MM.1S (cell line): ENCODE results near the gene NCOA1.

Source experiments
- DNase-seq: peaks from one replicate; pipeline ENCODE4 v3.0.0-alpha.2; 2015
- H2AFZ ChIP-seq: fragments of 300-600 bp; sonication (generic); 2 replicates; pipeline ENCODE4 v1.6.0; 2016; ENCODE audit warnings: antibody characterized with exemption, low read length
- H3F3A ChIP-seq: fragments of 300-600 bp; sonication (generic); 2 replicates; pipeline ENCODE4 v1.6.1; 2016; ENCODE audit warnings: mild to moderate bottlenecking, antibody characterized with exemption, low read length, moderate library complexity, mixed read lengths; ENCODE audit not compliant: insufficient read depth
- H3K27ac ChIP-seq: fragments of 300-600 bp; sonication (generic); 2 replicates; pipeline ENCODE4 v1.5.1; 2016; ENCODE audit warnings: mild to moderate bottlenecking, low read length
- H3K27me3 ChIP-seq: fragments of 300-600 bp; sonication (generic); replicated peaks from 2 replicates; pipeline ENCODE4 v1.6.0; 2016; ENCODE audit warnings: low read length; ENCODE audit not compliant: insufficient read depth
- H3K36me3 ChIP-seq: fragments of 300-600 bp; sonication (generic); replicated peaks from 2 replicates; pipeline ENCODE4 v1.6.1; 2016; ENCODE audit warnings: mild to moderate bottlenecking, low read length, mixed read lengths; ENCODE audit not compliant: insufficient read depth
- H3K4me1 ChIP-seq: fragments of 300-600 bp; sonication (generic); 2 replicates; pipeline ENCODE4 v1.6.1; 2016; ENCODE audit warnings: low read length, mixed read lengths
- H3K4me2 ChIP-seq: fragments of 300-600 bp; sonication (generic); 2 replicates; pipeline ENCODE4 v1.6.0; 2016; ENCODE audit warnings: low read depth, low read length
- H3K4me3 ChIP-seq: fragments of 300-600 bp; sonication (generic); 2 replicates; pipeline ENCODE4 v1.5.1; 2016; ENCODE audit warnings: low read length, mixed read lengths
- H3K79me2 ChIP-seq: fragments of 300-600 bp; sonication (generic); 2 replicates; pipeline ENCODE4 v1.6.1; 2016; ENCODE audit warnings: mixed run types, low read length, mixed read lengths
- H3K9ac ChIP-seq: fragments of 300-600 bp; sonication (generic); 2 replicates; pipeline ENCODE4 v1.6.1; 2016; ENCODE audit warnings: low read length, mixed read lengths
- H3K9me2 ChIP-seq: fragments of 300-600 bp; sonication (generic); replicated peaks from 2 replicates; pipeline ENCODE4 v1.6.1; 2016; ENCODE audit warnings: mild to moderate bottlenecking, low read length, mixed read lengths; ENCODE audit not compliant: insufficient read depth
- H3K9me3 ChIP-seq: fragments of 300-600 bp; sonication (generic); replicated peaks from 2 replicates; pipeline ENCODE4 v1.6.1; 2016; ENCODE audit warnings: mild to moderate bottlenecking, low read length, mixed read lengths; ENCODE audit not compliant: insufficient read depth
- H4K20me1 ChIP-seq: fragments of 300-600 bp; sonication (generic); 2 replicates; pipeline ENCODE4 v1.6.1; 2016; ENCODE audit warnings: mild to moderate bottlenecking, low read length, moderate library complexity, mixed read lengths; ENCODE audit not compliant: insufficient read depth
- EZH2 ChIP-seq: fragments of 300-600 bp; sonication (generic); optimal IDR thresholded peaks from 2 replicates; pipeline ENCODE3; 2017; ENCODE audit warnings: low read depth, mild to moderate bottlenecking, antibody characterized with exemption, low read length, mixed read lengths
- EZH2phosphoT487 ChIP-seq: fragments of 300-600 bp; sonication (generic); IDR thresholded peaks from 2 replicates; pipeline ENCODE4 v1.6.1; 2018; ENCODE audit warnings: antibody characterized with exemption, low read length
- TF ChIP-seq, protein P1 (sequence below): fragments of 300-600 bp; sonication (generic); IDR thresholded peaks from 2 replicates; pipeline ENCODE4 v1.5.1; 2016; ENCODE audit warnings: antibody characterized with exemption, low read length, mixed read lengths

NCOA1 gene

DNA sequence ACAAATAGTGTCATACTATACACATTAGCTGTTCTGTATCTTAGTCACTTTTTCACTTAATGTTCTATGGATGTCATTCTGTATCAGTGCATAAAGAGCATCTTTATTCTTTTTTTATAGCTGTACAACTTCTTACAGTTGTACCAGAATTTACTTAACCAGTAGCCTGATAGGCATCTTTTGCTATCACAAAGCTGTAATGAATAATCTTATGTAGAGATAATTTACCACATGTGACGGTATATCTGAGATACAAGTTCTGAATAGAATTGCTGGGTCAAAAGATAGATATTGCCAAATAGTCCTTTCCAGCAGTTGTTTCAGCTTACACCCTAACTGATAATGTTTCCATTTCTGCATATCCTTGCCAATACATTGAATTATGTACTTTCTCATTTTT is 232.1 kb downstream of the NCOA1 start:
- Histone ChIP-seq H3K9me2 (no peaks in the 10 kb centered on the region), H3K4me1 (0 out of 2 replicates have a peak, but pooled peaks cover 4% of the 10 kb centered on the region), H3K4me3 (no peak overlapping the region), H4K20me1 (no peaks in the 10 kb centered on the region), H3K79me2 (no peaks in the 10 kb centered on the region), H3K27ac (no peak overlapping the region), H2AFZ (no peak overlapping the region), H3K36me3 (no peaks in the 10 kb centered on the region), H3K9me3 (no peaks in the 10 kb centered on the region), H3K4me2 (no peak overlapping the region), H3F3A (no peaks in the 10 kb centered on the region), H3K27me3 (no peaks in the 10 kb centered on the region), H3K9ac (no peak overlapping the region)
- TF ChIP-seq EZH2phosphoT487 (no peak), EZH2 (no peak)
- TF ChIP-seq, protein P1, sequence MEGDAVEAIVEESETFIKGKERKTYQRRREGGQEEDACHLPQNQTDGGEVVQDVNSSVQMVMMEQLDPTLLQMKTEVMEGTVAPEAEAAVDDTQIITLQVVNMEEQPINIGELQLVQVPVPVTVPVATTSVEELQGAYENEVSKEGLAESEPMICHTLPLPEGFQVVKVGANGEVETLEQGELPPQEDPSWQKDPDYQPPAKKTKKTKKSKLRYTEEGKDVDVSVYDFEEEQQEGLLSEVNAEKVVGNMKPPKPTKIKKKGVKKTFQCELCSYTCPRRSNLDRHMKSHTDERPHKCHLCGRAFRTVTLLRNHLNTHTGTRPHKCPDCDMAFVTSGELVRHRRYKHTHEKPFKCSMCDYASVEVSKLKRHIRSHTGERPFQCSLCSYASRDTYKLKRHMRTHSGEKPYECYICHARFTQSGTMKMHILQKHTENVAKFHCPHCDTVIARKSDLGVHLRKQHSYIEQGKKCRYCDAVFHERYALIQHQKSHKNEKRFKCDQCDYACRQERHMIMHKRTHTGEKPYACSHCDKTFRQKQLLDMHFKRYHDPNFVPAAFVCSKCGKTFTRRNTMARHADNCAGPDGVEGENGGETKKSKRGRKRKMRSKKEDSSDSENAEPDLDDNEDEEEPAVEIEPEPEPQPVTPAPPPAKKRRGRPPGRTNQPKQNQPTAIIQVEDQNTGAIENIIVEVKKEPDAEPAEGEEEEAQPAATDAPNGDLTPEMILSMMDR, result no peak
- no peak for DNase-seq

DNA sequence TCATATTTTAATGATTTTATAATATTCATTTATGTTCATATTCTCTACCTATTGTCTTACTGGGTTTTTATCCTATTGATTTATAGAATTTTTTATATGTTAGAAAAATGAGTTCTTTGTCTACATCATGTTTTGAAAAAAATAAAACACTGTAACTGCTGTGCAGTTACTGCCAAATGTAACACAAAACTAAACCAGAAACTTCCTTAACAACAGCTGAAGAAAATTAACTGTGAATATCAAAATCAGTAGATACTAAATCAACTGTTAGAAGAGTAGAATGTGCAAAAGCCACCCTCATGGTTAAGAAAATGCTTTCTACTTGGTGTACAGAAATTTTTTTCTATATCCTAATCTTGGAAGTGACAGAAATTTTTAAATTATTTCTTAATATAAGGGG is 232.6 kb downstream of the NCOA1 start:
- no peak overlapping the region for H3K4me3 ChIP-seq
- no peak overlapping the region for H3K27ac ChIP-seq
- no peaks in the 10 kb centered on the region for H3K36me3 ChIP-seq
- TF ChIP-seq EZH2 (no peak), EZH2phosphoT487 (no peak)
- TF ChIP-seq, protein P1, result no peak
- H3K79me2 ChIP-seq, result no peaks in the 10 kb centered on the region
- DNase-seq, result no peak
- H3K9ac ChIP-seq, result no peak overlapping the region
- H3K4me2 ChIP-seq, result no peak overlapping the region
- H4K20me1 ChIP-seq, result no peaks in the 10 kb centered on the region
- H3K9me2 ChIP-seq, result no peaks in the 10 kb centered on the region
- no peak overlapping the region for H2AFZ ChIP-seq
- 0 out of 2 replicates have a peak, but pooled peaks cover 4% of the 10 kb centered on the region for H3K4me1 ChIP-seq
- H3F3A ChIP-seq, result no peaks in the 10 kb centered on the region
- no peaks in the 10 kb centered on the region for H3K27me3 ChIP-seq
- H3K9me3 ChIP-seq, result no peaks in the 10 kb centered on the region

DNA sequence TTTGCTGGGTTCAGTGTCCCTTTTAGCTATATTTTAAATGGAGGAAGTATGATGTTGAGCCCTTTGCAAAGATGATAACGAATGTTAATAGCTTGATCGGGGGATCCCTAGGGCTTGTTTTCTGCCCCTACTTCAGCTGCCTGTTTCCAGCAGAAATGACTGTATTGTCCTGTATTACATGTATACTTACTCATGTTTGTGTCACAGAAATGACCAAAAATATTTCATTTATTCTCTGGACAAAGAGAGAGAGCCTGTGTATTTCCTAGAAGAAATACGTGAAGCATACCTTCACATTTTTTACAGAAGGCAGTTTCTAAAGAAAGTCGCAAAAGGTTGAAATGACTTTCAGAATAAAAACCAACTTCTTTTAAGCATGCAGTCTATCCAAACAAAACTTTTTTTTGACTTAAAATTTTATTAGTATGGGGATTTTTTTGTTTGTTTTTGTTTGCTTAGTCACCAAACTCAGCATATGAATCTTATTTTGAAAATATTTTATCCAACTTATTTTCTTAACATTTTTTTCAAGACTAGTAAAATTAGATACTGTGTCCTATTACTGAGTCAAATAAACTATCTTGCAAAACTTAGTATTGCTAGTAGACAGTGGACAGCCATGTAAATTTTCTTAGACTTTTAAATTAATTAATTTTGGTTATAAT is 233.2 kb downstream of the NCOA1 start:
- Histone ChIP-seq H3F3A (no peaks in the 10 kb centered on the region), H3K27ac (no peak overlapping the region), H3K4me2 (no peak overlapping the region), H3K4me3 (no peak overlapping the region), H3K9ac (no peak overlapping the region), H4K20me1 (no peaks in the 10 kb centered on the region), H3K79me2 (no peaks in the 10 kb centered on the region), H3K27me3 (no peaks in the 10 kb centered on the region), H3K4me1 (0 out of 2 replicates have a peak, but pooled peaks cover 4% of the 10 kb centered on the region), H2AFZ (no peak overlapping the region), H3K9me2 (no peaks in the 10 kb centered on the region), H3K36me3 (no peaks in the 10 kb centered on the region), H3K9me3 (no peaks in the 10 kb centered on the region)
- TF ChIP-seq EZH2phosphoT487 (no peak), EZH2 (no peak)
- TF ChIP-seq, protein P1, result no peak
- DNase-seq, result no peak
